BJ (cell line): ENCODE measurements around the gene RNF34. TPM values are rescaled to one million over a fixed set of nuclear protein-coding genes. Genes with fewer than 3 reads are reported as not detected.
"Not testable (repeated sequence)": the region's sequence is repeated elsewhere in the genome, so short reads cannot be mapped to it uniquely, and the experiment has no call there.

Experiments used
- CTCF ChIA-PET: fragments of 350-600 bp; formaldehyde crosslinking; extraction: SDS; loops from one replicate; lab custom pipeline; 2021; ENCODE audit warnings: antibody characterized with exemption, inconsistent platforms; lab: Yijun Ruan, JAX
- POLR2A ChIA-PET: fragments of 300-600 bp; sonication (Branson Sonifier 250); formaldehyde crosslinking; extraction: SDS; loops from one replicate; lab custom pipeline; 2021; ENCODE audit warnings: antibody characterized with exemption; lab: Charles Lee
- DNase-seq: peaks from one replicate; pipeline ENCODE4 v3.0.0-alpha.2; 2011; ENCODE audit warnings: low read depth
- H3K27me3 ChIP-seq: 2 replicates; pipeline ENCODE4 v1.6.0; 2011; ENCODE audit warnings: low read length; ENCODE audit not compliant: control insufficient read depth, insufficient read depth
- H3K36me3 ChIP-seq: 2 replicates; pipeline ENCODE4 v1.5.1; 2011; ENCODE audit warnings: low read length; ENCODE audit not compliant: control insufficient read depth, insufficient read depth
- H3K4me3 ChIP-seq: 2 replicates; pipeline ENCODE4 v1.5.1; 2011; ENCODE audit warnings: low read depth, mild to moderate bottlenecking, control low read depth, low read length
- polyA plus RNA-seq: library from polyadenylated mRNA; depleted of rRNA; stranded (reverse); fragments of >200 nt; gene quantifications from 2 replicates; pipeline ENCODE4 v1.2.3, GENCODE V29; 2011
- TF ChIP-seq, protein P1 (sequence below): IDR thresholded peaks from 2 replicates; pipeline ENCODE4 v1.5.1; 2011; ENCODE audit warnings: low read depth, mild to moderate bottlenecking, control low read depth, inconsistent platforms, low read length, moderate library complexity; ENCODE audit not compliant: insufficient read depth

The RNF34 gene
- polyA plus RNA-seq, 1 experiment: 80.3 TPM

DNA sequence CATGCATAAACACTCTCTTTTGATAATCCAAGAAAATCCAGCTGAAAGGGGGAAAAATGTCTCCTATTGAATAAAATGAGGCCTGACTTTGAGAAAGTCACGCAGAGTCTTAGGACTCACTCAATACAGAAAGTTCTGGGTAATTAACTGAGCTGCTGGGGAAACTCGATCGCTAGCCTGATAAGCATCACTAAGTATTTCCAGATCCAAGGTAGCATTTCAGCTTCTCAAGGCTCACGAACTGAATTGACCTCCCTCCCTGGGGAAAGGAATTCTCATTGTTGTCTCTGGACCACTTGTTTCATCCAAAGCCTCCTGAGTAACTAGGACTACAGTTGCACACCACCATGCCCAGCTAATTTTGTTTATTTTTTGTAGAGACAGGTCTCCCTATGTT is 33.9 kb upstream of the RNF34 start:
- POLR2A ChIA-PET: interaction anchor here (0.6 kb wide), 1 partner anchor 162 kb away, joined by 3 read pairs; no protein-coding TSS in a partner anchor
- TF ChIP-seq, protein P1, sequence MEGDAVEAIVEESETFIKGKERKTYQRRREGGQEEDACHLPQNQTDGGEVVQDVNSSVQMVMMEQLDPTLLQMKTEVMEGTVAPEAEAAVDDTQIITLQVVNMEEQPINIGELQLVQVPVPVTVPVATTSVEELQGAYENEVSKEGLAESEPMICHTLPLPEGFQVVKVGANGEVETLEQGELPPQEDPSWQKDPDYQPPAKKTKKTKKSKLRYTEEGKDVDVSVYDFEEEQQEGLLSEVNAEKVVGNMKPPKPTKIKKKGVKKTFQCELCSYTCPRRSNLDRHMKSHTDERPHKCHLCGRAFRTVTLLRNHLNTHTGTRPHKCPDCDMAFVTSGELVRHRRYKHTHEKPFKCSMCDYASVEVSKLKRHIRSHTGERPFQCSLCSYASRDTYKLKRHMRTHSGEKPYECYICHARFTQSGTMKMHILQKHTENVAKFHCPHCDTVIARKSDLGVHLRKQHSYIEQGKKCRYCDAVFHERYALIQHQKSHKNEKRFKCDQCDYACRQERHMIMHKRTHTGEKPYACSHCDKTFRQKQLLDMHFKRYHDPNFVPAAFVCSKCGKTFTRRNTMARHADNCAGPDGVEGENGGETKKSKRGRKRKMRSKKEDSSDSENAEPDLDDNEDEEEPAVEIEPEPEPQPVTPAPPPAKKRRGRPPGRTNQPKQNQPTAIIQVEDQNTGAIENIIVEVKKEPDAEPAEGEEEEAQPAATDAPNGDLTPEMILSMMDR: no peak
- H3K27me3 ChIP-seq: no peaks in the 10 kb centered on the region; the same call in 1 of the 2 replicates
- CTCF ChIA-PET: interaction anchor here (0.7 to 0.9 kb wide), 2 partner anchors 31 to 76 kb away, joined by 3 to 4 read pairs; no protein-coding TSS in a partner anchor
- no peak for DNase-seq
- no peaks in the 10 kb centered on the region for H3K36me3 ChIP-seq
- no peak overlapping the region for H3K4me3 ChIP-seq

DNA sequence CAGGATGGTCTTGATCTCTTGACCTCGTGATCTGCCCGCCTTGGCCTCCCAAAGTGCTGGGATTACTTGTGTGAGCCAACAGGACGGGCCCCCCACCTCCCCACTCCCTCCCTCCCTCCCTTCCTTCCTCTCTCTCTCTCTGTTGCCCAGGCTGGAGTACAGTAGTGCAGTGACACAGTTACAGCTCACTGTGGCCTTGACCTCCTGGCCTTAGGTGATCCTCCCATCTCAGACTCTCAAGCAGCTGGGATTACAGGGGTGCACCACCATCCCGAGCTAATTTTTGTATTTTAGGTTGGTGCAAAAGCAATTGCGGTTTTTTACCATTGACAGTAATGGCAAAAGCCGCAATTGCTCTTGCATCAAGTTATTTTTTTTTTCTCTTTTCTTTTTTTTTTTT is 28.5 kb upstream of the RNF34 start:
- TF ChIP-seq, protein P1: no peak
- Histone ChIP-seq H3K4me3 (no peak overlapping the region), H3K36me3 (no peaks in the 10 kb centered on the region), H3K27me3 (no peaks in the 10 kb centered on the region; the same call in 1 of the 2 replicates)
- POLR2A ChIA-PET: no interaction called here
- no peak for DNase-seq
- CTCF ChIA-PET: interaction anchor here (1.1 kb wide), 1 partner anchor 29 kb away, joined by 3 read pairs; no protein-coding TSS in a partner anchor

- Histone ChIP-seq H3K36me3 (no peaks in the 10 kb centered on the region), H3K27me3 (no peaks in the 10 kb centered on the region; the same call in 1 of the 2 replicates), H3K4me3 (no peak overlapping the region)
- ChIA-PET CTCF (interaction anchor here (1.2 kb wide), 1 partner anchor 10 kb away, joined by 6 read pairs; no protein-coding TSS in a partner anchor), POLR2A (no interaction called here)
- TF ChIP-seq, protein P1: no peak
- no peak for DNase-seq
Observed at GRCh38 chr12:121373755-121374154, 26.2 kb upstream of the RNF34 start.

- H3K27me3 ChIP-seq, POLR2A ChIA-PET, H3K36me3 ChIP-seq, DNase-seq, H3K4me3 ChIP-seq: not testable (repeated sequence)
- CTCF ChIA-PET: interaction anchor here (0.5 kb wide), 1 partner anchor 778 kb away, joined by 3 read pairs; no protein-coding TSS in a partner anchor
Observed at GRCh38 chr12:121374336-121374735, 25.6 kb upstream of the RNF34 start.

DNA sequence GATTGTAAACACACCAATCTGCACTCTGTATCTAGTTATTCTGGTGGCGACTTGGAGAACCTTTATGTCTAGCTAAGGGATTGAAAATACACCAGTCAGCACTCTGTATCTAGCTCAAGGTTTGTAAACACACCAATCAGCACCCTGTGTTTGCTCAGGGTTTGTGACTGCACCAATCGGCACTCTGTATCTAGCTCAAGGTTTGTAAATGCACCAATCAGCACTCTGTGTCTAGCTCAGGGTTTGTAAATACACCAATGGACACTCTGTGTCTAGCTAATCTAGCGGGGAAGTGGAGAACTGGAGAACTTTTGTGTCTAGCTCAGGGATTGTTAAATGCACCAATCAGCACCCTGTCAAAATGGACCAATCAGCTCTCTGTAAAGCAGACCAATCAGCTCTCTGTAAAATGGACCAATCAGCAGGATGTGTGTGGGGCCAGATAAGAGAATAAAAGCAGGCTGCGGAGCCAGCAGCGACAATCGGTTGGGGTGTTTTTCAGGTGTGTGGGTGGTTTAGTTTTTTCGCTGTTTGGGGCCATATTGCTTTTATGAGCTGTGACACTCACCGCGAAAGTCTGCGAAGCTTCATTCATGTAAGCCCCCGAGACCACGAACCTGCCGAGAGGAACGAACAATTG is 24.9 kb upstream of the RNF34 start:
- H3K27me3 ChIP-seq, H3K36me3 ChIP-seq, POLR2A ChIA-PET, DNase-seq, H3K4me3 ChIP-seq: not testable (repeated sequence)
- CTCF ChIA-PET: interaction anchor here (0.6 to 1.5 kb wide), 2 partner anchors 9 to 68 kb away, joined by 3 to 6 read pairs; no protein-coding TSS in a partner anchor
